Esophagus squamous epithelium (tissue), 4 donors: ENCODE results near the gene PDZD7.

Experiments used
- POLR2A ChIP-seq, 4 donors: fragments of 450-650 bp; IDR thresholded peaks; one replicate each; pipeline ENCODE4 v1.6.1; 2017; ENCODE audit warnings: antibody characterized with exemption in 4 of 4, mild to moderate bottlenecking in 4 of 4, moderate library complexity in 3 of 4
- TF ChIP-seq, protein P1 (sequence below), 6 experiments: fragments of 450-650 bp in 4 of 6; fragments of 200-600 bp in 2 of 6; sonication (generic) in 2 of 6; IDR thresholded peaks; one replicate each; pipeline ENCODE4 v1.5.1; 2016 to 2019; ENCODE audit warnings: antibody characterized with exemption in 6 of 6, mild to moderate bottlenecking in 4 of 6, moderate library complexity in 4 of 6

DNA sequence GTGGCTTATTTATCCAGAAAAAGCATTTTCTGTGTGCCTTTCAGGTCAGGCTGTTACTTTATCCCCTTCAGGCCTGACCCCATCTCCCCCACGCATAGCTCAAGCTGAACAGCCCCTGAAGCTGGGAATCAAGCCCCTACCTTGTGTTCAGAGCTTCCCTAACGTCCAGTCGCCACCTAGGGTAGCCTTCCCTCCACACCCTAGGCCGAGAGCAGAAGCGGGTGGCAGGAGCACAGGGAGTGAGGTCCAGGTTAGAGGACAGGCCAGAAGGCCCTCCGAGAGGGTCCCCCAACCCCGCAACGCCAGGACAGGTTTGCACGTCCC, 62.1 kb downstream of the PDZD7 start:
- TF ChIP-seq, protein P1, sequence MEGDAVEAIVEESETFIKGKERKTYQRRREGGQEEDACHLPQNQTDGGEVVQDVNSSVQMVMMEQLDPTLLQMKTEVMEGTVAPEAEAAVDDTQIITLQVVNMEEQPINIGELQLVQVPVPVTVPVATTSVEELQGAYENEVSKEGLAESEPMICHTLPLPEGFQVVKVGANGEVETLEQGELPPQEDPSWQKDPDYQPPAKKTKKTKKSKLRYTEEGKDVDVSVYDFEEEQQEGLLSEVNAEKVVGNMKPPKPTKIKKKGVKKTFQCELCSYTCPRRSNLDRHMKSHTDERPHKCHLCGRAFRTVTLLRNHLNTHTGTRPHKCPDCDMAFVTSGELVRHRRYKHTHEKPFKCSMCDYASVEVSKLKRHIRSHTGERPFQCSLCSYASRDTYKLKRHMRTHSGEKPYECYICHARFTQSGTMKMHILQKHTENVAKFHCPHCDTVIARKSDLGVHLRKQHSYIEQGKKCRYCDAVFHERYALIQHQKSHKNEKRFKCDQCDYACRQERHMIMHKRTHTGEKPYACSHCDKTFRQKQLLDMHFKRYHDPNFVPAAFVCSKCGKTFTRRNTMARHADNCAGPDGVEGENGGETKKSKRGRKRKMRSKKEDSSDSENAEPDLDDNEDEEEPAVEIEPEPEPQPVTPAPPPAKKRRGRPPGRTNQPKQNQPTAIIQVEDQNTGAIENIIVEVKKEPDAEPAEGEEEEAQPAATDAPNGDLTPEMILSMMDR (IDR thresholded peaks at IDR 0.05) = no peak
- no peak for TF ChIP-seq POLR2A (IDR thresholded peaks at IDR 0.05)
